PC-9 (cell line): ENCODE results near the gene PPP1R15B.

Experiments used
- CTCF ChIP-seq: fragments of 200-600 bp; sonication (generic); conservative IDR thresholded peaks from 2 replicates; pipeline ENCODE4 v1.6.1; 2017; ENCODE audit warnings: mixed run types, antibody characterized with exemption, mild to moderate bottlenecking, moderate library complexity
- EZH2 ChIP-seq: fragments of 200-600 bp; sonication (generic); IDR thresholded peaks from 2 replicates; pipeline ENCODE4 v1.8.0; 2017; ENCODE audit warnings: antibody characterized with exemption, low read depth

GRCh38 chr1:204455831-204456145 lies 44.2 kb upstream of the PPP1R15B start:
- TF ChIP-seq CTCF: no peak
- no peak for TF ChIP-seq EZH2
